Ramos (cell line): ENCODE measurements around the gene RPS6KA2.

Source experiments
- in situ Hi-C: fragments of 300-500 bp; cut with MboI; formaldehyde crosslinking; loops from one replicate; pipeline ENCODE4 v1.14.3; 2022; ENCODE audit warnings: low sequenced_read_pairs; ENCODE audit not compliant: unreplicated experiment

RPS6KA2 gene

DNA sequence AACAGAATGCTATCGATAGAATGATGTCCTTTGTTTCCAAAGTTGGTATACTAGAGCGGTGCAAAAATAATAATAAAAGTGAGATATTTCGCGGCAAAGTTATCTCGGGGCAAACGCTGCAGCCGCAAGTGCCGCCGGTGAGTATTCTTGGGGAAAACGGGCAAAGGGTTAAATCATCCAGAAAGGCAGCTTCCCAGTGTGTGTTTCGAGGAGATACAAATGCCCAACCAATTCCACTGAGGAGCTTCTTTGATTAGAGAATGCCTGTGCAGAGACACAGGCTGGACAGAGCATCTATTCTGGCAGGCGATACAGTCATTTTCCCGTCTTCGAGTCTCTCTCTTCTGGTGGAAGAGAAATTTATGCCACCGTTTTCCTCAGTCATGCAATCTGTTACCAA lies 186.3 kb downstream of the RPS6KA2 start:
- in situ Hi-C loops, result no loop called here

DNA sequence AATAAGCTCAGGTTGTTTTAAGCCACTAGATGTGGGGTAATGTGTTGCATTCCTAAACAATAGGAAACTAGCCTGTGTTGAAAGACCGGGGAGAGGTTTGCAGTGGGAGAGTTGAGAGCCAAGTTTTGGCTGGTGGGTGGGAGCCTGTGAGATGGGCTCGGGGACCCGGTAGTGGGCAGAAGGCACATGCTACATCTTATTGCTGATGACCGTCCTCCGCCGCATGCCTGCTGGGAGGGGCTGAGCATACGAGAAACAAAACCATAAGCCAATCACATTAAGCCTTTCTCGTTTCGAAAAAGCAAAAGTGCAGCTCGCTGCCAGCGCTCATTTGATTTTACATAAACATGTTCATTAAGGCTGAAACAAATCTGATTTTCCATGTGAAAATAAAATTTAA lies 186.9 kb downstream of the RPS6KA2 start:
- in situ Hi-C loops, result no loop called here

DNA sequence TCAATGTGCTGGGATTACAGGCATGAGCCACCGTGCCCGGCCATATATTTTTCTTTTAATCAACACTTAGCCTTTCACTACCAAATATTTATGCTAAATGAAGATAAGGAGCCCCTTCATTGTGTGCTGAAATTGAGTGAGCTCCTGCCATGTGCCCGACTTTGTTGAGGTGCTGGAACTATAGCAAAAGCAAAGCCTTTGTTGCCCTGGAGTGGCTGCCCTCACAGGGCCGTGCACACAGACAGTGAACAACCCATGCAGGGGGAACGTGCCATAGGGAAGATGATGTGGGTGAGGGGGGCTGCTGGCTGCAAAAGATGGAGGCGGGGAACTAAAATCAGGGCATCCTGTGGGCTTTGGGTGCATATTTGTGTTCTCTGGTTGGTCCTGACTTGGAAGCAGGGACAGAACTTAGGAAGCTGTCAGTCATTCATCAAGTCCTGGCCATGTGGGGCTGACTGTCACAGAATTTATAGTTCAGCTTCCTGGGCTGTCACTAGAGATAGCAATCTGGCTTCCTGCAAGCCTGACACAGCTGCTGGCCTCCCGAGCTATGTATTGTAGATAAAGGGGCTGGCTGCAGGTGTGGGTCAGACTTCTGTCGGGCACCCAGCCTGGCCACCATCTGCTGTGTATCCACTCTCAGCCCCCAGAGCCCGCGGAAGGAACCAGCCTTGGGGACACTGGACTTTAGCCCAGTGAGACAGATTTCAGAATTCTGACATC lies 187.5 kb downstream of the RPS6KA2 start:
- in situ Hi-C loops, result no loop called here

DNA sequence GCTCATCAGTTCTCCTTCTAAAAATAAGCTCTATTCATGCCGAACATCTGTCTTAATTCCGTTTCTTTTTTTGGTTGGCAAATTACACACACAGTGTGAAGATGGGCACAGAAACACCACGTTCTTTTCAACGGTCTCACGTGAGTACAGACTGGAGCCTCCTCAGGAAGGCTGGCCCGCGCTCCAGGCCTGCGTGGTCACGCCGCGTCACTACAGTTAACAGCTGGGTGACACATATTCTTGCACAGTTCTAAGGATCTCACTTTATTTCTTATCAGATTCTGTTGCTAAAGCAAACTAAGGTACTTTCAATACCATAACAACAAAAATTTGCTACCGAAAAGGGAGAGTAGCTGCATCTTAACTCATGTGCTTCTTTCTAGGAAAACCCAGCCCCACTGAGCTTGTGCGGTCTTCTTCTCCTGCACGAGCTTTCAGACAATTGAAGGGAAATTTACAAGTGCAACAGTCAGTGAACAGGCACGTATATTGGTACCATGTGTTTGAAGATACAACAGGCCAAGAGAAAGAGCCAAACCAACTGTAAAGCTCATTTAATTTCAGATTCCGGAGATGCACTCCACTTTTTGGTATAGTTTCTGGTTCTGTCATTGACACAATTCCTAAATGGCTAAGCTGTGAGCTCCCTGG lies 188.7 kb downstream of the RPS6KA2 start:
- in situ Hi-C loops, result no loop called here

DNA sequence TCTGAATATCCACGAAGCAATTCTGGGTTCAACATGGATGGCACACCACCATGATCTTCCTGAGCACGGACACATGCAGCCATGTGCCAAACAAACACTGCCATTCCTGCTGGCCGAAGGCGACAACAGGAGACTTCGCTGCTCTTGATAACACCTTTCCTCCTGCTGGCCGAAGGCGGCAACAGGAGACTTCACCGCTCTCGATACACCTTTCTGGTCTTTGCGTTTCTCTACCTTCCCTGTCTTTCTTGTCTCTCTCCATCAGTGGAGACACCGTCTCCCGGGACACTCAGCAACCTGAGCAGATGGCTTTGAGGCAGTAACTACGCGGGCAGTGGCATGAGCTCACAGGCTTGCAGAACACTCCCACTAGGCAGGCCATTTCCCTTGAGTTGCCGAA lies 189.4 kb downstream of the RPS6KA2 start:
- in situ Hi-C loops, result no loop called here

DNA sequence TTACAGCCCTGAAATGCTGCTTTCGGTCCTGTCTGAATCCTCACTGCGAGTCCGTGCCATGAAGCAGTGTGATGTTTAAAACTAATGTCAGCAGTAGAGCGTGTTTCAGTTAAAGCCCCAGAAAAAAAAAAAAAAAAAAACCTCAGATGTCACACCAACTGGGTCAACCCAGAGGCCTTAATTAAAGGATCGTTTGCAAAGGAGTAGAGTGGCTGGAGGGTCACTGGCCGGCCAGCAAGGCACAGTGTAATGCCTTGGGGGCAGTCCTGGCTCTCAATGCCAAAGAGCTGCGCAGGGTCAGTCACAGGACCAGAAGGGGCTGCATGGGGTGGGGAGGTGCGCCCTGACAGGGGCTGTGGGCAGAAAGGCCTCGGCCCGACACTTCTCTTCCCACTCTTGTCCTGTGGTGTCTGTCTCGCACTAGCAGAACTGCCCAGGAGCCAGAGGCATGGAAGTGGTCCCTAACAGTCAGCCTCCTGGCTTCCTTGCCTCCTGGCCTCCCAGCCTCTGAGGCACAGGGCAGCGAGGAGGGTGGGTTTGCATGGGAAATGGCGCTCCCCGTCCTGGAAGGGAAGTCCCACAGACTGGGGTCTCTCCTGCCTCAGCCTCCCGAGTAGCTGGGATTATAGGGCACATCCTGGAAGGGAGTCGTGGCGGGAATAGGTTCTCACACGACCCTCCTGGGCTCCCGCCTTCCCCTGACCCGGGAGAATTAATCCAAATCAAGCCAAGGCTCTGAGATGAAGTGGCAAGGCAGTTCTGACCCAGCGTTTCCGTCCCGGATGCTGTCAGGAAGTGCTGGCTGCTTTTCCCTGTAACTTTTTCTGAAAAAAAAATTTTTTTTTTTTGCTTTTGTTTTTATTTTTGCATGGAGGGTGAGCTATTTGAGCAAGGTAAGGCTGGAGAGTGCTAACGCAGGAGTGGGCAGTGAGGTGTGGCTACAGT lies 190.6 kb downstream of the RPS6KA2 start:
- in situ Hi-C loops, result no loop called here

DNA sequence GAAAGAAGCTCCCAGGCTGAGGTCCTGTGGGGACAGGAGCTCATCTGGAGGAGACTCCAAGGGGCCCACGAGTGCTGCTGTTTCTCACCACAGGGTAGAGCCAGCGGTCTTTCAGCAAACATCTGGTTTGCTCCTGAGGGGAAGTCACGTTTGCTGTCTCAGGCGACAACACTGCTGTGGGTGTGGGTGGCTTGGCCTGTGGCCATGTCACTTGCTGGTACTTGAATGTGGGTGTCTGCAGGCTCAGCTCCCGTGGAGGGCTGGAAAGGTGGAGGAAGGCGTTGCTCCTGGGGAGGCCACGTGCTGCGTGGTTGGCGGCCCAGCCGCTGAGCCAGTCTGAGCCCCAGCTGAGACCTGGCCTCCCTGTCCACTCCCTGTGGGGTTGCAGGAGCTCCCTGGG lies 191.5 kb downstream of the RPS6KA2 start:
- in situ Hi-C loops, result no loop called here

DNA sequence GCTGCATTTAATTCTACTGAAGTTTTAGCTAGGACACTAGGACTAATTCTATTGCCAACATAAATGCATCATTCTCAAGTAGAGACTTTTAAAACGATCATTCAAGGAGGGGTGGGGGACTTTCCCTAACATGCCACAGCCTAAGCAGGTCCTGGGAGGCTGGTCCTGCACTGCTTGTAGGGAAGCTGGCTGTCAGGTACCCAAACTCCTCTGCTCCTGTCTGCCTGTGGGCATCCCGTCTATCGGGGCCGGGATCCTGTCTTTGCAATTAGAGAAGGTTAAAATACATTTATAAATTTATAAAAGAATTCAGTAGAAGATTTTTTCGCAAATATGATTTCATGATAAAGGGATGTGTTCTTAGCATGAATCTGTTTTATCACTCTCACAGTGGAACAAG lies 192.7 kb downstream of the RPS6KA2 start:
- in situ Hi-C loops, result no loop called here

DNA sequence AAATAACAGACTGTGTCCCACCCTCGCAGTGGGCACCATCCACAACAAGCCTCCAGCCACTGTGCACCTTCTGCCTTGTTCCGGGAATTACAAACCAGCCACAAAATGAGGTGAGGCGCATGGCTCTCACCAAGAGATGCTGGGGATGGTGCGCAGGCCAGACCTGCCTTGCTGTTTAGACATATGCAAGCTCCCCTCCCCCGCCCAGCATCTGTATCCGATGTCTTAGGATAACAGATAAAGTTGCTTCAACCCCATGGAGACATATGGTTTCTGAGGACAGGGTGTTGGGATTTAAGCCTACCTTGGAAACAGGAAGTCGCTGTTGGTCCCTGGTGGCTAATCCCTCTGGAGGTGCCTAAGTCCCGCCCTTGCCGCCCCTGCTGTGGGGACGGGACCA lies 194.0 kb downstream of the RPS6KA2 start:
- in situ Hi-C loops, result no loop called here

DNA sequence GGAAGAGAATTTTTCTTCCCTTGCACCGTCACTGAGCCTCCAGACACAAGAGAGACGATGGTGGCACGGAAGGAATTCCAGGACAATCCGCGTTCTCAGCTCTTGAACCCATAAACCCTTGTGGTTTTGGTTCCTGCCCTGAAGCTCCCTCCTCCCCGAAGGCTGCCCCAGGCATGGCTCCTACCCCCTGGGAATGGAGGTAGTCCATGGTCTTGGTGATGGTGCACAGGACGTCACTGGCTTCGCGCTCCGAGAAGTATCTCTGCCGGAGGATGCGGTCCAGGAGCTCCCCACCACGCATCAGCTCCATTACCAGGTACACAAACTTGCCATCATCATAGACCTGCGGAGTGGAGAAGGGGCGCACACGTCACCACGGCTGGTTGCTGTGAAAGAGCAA lies 196.8 kb downstream of the RPS6KA2 start:
- in situ Hi-C loops, result no loop called here

DNA sequence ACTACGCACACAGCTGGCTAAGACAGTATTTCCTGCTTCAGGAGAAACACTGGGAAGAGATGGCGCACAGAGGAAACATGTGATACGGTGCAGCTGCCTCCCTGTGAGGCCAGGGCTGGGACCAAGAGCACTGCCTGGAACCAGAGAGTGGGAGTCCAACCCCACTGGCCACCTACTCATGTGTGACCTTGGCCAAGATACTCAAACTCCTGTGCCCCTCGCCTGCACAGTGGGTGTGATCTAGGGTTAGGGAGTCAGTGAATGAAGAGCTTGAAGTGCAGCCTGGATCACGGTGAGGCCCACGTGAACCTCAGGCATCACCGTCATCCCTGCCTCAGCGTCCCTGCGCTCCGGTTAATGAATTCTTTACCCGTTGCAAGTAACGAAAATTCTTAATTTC lies 202.6 kb downstream of the RPS6KA2 start:
- in situ Hi-C loops, result loop anchor here (25.0 kb wide), 1 partner anchor 537 kb away; no protein-coding TSS in a partner anchor

DNA sequence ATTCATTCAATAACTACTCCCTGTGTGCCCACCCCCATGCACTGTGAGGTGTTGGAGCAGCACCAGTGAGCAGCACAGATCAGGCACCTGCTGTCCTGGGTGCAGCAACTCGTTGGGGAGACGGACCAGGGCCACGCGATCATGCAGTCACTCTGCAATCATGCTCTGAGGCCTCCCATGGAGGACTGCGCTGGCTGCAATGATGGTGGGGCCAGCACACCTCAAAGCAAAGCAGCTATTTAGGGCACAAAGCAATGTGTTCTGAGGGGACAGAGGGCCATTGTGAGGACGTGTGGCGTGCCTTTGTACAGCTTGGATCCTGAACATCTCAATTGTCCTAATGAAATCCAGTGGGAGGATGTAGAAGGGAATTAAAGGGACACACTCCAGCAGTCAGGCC lies 203.3 kb downstream of the RPS6KA2 start:
- in situ Hi-C loops, result loop anchor here (25.0 kb wide), 1 partner anchor 536 kb away; no protein-coding TSS in a partner anchor

DNA sequence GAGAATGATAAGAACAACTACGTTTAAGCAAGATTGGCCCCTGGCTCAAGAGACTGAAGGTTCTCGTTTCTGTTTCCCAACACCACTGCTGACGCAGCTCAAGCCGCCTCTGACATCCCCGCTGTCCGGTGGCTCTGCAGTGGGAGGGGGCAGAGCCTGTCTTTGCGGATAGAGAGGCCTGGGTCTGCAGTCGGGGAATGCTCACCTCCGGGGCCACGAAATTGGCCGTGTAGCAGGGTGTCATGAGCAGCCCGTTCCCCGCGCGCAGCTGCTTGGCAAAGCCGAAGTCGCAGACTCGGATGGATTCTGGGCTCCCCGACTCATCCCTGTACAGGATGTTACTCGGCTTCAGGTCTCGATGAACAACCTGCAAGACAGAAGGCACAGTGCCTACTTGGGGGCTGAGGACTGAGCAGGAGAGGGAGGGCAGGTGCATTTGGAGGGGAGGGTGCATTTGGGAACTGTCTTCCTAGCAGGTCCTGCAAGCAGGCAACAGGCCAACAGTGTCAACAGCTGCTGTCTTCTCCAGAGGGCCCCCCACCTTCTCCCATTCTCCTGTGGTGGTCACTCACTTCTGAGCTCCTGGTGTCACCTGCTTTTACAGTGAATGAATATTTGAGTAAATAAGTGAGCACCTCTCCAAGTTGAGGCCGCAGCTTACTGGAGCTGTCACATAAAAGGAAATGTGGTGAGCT lies 203.9 kb downstream of the RPS6KA2 start:
- in situ Hi-C loops, result loop anchor here (25.0 kb wide), 1 partner anchor 536 kb away; no protein-coding TSS in a partner anchor

DNA sequence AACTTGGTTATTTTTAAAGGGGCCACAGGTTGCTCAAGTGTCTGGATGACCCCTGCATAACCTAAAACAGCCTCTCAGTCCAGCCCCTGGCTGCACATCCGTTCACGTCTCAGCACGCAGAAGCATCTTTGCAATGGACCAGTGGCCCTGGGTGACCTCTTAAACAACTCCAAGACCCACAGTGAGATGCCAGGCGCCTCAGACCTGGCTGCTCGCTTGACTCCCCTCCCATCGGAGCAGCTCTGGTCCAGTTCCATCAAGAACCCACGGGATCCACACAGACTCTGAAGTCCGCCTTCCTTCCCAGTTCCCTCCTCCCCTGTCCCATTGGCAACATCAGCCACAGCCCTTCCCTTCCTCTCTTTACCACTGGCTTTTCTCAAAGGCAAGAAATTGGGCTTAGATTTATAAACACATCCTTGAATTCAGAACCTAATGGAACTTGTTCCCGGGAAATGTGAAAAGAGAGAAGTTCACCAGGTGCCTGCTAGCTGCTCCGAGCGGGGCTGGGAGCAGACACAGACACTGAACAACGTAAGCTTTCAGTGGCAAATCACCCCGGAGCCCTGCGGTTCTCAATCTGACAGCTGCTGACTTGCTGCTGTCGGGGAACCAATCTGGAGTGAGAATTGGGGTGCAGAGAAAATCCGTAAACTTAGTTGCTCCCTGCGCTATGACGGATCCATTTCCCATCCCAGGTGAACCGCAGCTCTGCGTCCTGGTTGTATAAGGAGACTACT lies 204.7 kb downstream of the RPS6KA2 start:
- in situ Hi-C loops, result loop anchor here (25.0 kb wide), 1 partner anchor 535 kb away; no protein-coding TSS in a partner anchor

DNA sequence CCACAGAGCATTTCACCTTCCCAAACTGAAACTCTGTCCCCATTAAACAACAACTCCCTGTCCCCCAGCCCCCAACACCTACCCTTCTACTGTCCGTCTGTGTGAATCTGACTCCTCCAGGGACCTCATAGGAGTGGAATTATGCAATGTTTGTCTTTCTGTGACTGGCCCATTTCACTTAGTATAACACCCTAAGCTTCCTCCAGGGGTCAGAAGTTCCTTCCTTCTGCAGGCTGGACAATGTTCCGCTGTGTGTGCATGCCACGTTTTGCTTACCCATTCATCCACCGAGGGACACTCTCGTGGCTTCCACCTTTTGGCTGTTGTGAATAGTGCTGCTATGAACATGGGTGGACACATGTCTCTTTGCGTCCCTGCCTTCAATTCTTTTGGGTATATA lies 206.7 kb downstream of the RPS6KA2 start:
- in situ Hi-C loops, result loop anchor here (25.0 kb wide), 1 partner anchor 533 kb away; no protein-coding TSS in a partner anchor

DNA sequence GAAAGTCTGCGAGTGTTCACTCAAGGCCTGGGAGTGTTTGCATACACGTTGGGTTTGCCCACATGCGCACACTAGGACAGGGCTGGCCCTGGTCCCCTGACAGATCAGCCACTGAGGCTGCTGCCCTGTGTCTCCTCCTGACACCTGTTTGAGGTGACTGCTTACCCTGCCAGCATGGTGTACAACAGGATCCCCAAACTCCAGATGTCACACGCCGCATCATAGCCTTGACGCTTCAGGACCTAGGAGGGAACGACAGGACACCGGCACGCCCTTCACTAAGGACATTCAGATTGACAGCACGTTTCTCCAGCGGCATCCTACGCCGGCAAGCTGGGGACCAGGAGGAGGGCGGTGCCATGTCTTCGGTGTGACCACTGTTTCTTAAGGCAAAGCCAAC lies 207.3 kb downstream of the RPS6KA2 start:
- in situ Hi-C loops, result loop anchor here (25.0 kb wide), 1 partner anchor 532 kb away; no protein-coding TSS in a partner anchor

DNA sequence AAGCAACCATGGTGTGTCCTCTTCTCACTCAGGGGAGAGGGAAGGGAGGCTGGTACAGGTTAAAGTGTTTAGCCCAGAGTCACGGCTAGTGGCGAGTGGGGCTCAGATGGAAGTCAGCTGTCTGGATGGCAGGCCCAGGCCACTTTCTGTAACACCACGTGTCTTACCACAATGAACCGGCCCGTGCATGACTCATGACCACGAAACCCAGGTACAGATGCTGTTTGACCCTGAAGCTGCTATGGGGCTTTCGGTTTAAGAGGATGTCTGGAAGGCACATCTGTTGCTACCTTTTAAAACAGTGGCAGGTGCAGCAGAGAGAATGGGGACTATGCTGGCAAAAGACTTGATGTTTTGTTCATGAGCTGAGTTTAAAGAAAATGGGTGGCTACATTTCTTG lies 207.8 kb downstream of the RPS6KA2 start:
- in situ Hi-C loops, result loop anchor here (25.0 kb wide), 1 partner anchor 532 kb away; no protein-coding TSS in a partner anchor

DNA sequence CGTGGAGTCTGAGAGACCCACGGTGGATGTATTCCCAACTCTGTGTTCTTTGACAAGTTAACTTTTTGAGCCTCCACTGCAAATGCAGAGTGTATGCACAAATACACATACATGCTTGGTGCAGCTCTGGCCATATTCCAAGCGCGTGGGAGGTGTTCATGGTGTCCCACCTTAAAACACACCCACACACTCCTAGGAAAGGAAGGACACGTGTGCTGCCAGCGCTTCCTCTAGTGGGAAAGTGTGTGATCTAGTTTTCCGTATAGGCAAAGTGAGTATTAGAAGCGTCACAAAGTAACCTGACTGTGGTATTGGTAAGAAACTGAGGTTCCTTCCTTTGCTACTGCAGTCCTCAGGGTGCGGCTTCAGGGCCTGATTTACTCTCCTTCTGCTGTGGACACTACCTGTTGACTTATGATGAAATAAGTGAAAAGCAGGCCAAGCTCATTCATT lies 208.3 kb downstream of the RPS6KA2 start:
- in situ Hi-C loops, result loop anchor here (25.0 kb wide), 1 partner anchor 531 kb away; no protein-coding TSS in a partner anchor

DNA sequence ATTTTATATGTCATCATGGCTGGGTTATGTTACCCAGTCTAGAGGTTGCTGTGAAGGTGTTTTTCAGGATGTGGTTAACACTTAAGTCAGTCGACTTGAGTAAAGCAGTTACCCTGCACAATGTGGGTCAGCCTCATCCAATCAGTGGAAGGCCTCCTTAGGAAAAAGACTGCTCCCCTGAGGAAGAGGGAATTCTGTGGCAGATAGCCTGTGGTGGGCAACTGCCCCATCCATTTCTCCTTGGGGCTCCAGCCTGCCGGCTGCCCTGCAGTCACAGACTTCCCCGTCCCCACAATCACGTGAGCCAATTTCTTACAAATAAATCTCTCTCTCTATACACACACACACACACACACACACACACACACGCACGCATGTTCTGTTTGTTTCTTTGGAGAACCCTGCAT lies 209.8 kb downstream of the RPS6KA2 start:
- in situ Hi-C loops, result loop anchor here (25.0 kb wide), 1 partner anchor 530 kb away; no protein-coding TSS in a partner anchor
